HepG2 (cell line): Measurements from ENCODE around the gene CALM1. TPM values are rescaled to one million over a fixed set of nuclear protein-coding genes. Genes with fewer than 3 reads are reported as not detected.

ENCODE experiments used
- ATAC-seq: fragments of 200-7000 bp; cut with Tn5 transposase; 3 replicates; pipeline ENCODE4 v1.9.1; 2020; ENCODE audit warnings: mild to moderate bottlenecking, moderate library complexity
- BruUV-seq: library from RNA; stranded (reverse); fragments of 400-500 nt; replicated peaks from 2 replicates; lab custom pipeline; 2021; lab: Mats Ljungman, UMichigan
- CTCF ChIA-PET: fragments of 300-600 bp; formaldehyde crosslinking; extraction: SDS; loops from one replicate; lab custom pipeline; 2021; ENCODE audit warnings: low total read pairs, inconsistent platforms, low intra/inter-chr PET ratio; lab: Yijun Ruan, JAX
- POLR2A ChIA-PET: fragments of 350-600 bp; sonication (Branson Sonifier 250); formaldehyde crosslinking; loops from one replicate; lab custom pipeline; 2020; ENCODE audit warnings: antibody characterized with exemption, inconsistent platforms; lab: Yijun Ruan, JAX
- DNase-seq: peaks from one replicate; pipeline ENCODE4 v3.0.0-alpha.2; 2015; ENCODE audit warnings: low spot score
- FAIRE-seq: peaks from 3 replicates; lab custom pipeline; 2011; peaks lifted over from hg19 to GRCh38; lab: Jason Lieb, UNC
- H2AFZ ChIP-seq: one replicate; pipeline ENCODE4 v1.6.1; 2011; ENCODE audit warnings: low read length, inconsistent platforms
- H3K27ac ChIP-seq: fragments of 300-600 bp; 3 replicates; pipeline ENCODE4 v1.8.0; 2011; ENCODE audit warnings: mixed run types, mild to moderate bottlenecking, mixed read lengths, low read length, inconsistent platforms; ENCODE audit not compliant: insufficient read depth; ENCODE audit errors: extremely low read length
- H3K27me3 ChIP-seq, 2 experiments: fragments of 200-600 bp in 1 of 2; 2 replicates in 1 of 2; 3 replicates in 1 of 2; pipeline versions ENCODE4 v1.6.0 to v1.8.0; 2011; ENCODE audit warnings: low read length in 2 of 2, mild to moderate bottlenecking in 2 of 2, moderate library complexity in 2 of 2, inconsistent platforms in 1 of 2; ENCODE audit not compliant: insufficient read depth in 2 of 2, control insufficient read depth in 1 of 2
- H3K36me3 ChIP-seq, 2 experiments: fragments of 200-600 bp in 1 of 2; replicated peaks in 1 of 2; 2 replicates in 1 of 2; 3 replicates in 1 of 2; pipeline versions ENCODE4 v1.5.1 to v1.8.0; 2011; ENCODE audit warnings: low read length in 2 of 2, inconsistent platforms in 1 of 2; ENCODE audit not compliant: insufficient read depth in 2 of 2, control insufficient read depth in 1 of 2
- H3K4me1 ChIP-seq: 2 replicates; pipeline ENCODE4 v1.5.1; 2012; ENCODE audit warnings: low read length, inconsistent platforms; ENCODE audit not compliant: insufficient read depth
- H3K4me2 ChIP-seq: 2 replicates; pipeline ENCODE4 v1.6.0; 2011; ENCODE audit warnings: low read depth, low read length, inconsistent platforms
- H3K4me3 ChIP-seq, 3 experiments: fragments of 200-600 bp in 1 of 3; sonication (generic), shearing (Covaris generic) in 1 of 3; replicated peaks in 1 of 3; 2 replicates each; pipeline ENCODE4 v1.5.1; 2011 to 2016; ENCODE audit warnings: low read length in 3 of 3, inconsistent platforms in 2 of 3, low read depth in 2 of 3, mild to moderate bottlenecking in 2 of 3, control low read depth in 1 of 3, mixed read lengths in 1 of 3; ENCODE audit not compliant: insufficient read depth in 1 of 3
- H3K79me2 ChIP-seq: one replicate; pipeline ENCODE4 v1.6.1; 2011; ENCODE audit warnings: low read length, inconsistent platforms; ENCODE audit not compliant: insufficient read depth
- H3K9ac ChIP-seq: 2 replicates; pipeline ENCODE4 v1.6.0; 2011; ENCODE audit warnings: mild to moderate bottlenecking, low read depth, low read length, inconsistent platforms; ENCODE audit not compliant: insufficient read depth
- H3K9me3 ChIP-seq: 2 replicates; pipeline ENCODE4 v1.5.1; 2012; ENCODE audit warnings: mild to moderate bottlenecking, low read length
- H4K20me1 ChIP-seq: 2 replicates; pipeline ENCODE4 v1.6.0; 2011; ENCODE audit warnings: inconsistent platforms, mild to moderate bottlenecking, low read length, moderate library complexity; ENCODE audit not compliant: insufficient read depth
- CHD2 ChIP-seq: IDR thresholded peaks from 2 replicates; pipeline ENCODE4 v1.6.1; 2011; ENCODE audit warnings: low read depth, low read length, improper control_type of control experiment
- HNF4G ChIP-seq, 2 experiments: sonication (generic) in 1 of 2; formaldehyde crosslinking in 1 of 2; IDR thresholded peaks; 2 replicates each; pipeline versions ENCODE4 v1.4.0 to v1.6.1; 2011 to 2020; ENCODE audit warnings: borderline replicate concordance in 2 of 2, low read depth in 2 of 2, mild to moderate bottlenecking in 2 of 2, low read length in 1 of 2, missing genetic modification reagents in 1 of 2, moderate library complexity in 1 of 2
- LCORL ChIP-seq, 2 experiments: fragments of 450-650 bp in 1 of 2; sonication (generic) in 1 of 2; formaldehyde crosslinking in 1 of 2; IDR thresholded peaks; 2 replicates each; pipeline versions ENCODE4 v1.5.0 to v1.6.1; 2017 to 2020; ENCODE audit warnings: antibody characterized with exemption in 1 of 2, missing genetic modification reagents in 1 of 2
- NCOR1 ChIP-seq: fragments of 200-600 bp; sonication (generic); IDR thresholded peaks from 2 replicates; pipeline ENCODE4 v1.7.0; 2017; ENCODE audit warnings: antibody characterized with exemption, low read length, borderline replicate concordance
- WGBS: methylation state at CpG from one replicate; pipeline ENCODE4 v1.1.6; 2017; ENCODE audit warnings: low lambda C conversion rate; 5-methylcytosine and 5-hydroxymethylcytosine counted together
- in situ Hi-C: cut with HindIII; loops from 2 replicates; pipeline ENCODE4 v1.10.0; 2017; ENCODE audit warnings: low pct_unique_long_range_greater_than_20kb; ENCODE audit not compliant: extremely low pct_ligation_motif_present
- intact Hi-C: fragments of 100-400 bp; cut with micrococcal nuclease; formaldehyde crosslinking; loops from one replicate; pipeline ENCODE4 v1.10.0; 2022; ENCODE audit not compliant: unreplicated experiment
- polyA plus RNA-seq, 8 experiments: library from polyadenylated mRNA; depleted of rRNA in 3 of 8; stranded (reverse) in 7 of 8; unstranded in 1 of 8; fragments of >200 nt; fragmentation: Illumina TruSeq in 4 of 8; extraction: Trizol in 4 of 8; gene quantifications; 2 replicates each; pipeline versions ENCODE4 v1.2.1 to v1.2.3, GENCODE V29; 2011 to 2016; ENCODE audit warnings: low read depth in 4 of 8, missing spikeins in 1 of 8, mixed read lengths in 1 of 8; ENCODE audit not compliant: insufficient read depth in 1 of 8
- total RNA-seq, 5 experiments: library from RNA; depleted of rRNA; stranded (reverse); fragments of >200 nt; fragmentation: Illumina TruSeq; extraction: Trizol; gene quantifications; 2 replicates each; pipeline ENCODE4 v1.2.3, GENCODE V29; 2016; ENCODE audit warnings: low read depth in 1 of 5
- TF ChIP-seq, protein P1 (sequence below): sonication (generic); formaldehyde crosslinking; IDR thresholded peaks from 2 replicates; pipeline ENCODE4 v1.4.0; 2020; ENCODE audit warnings: mild to moderate bottlenecking, missing genetic modification reagents, borderline replicate concordance
- TF ChIP-seq, protein P2 (sequence below): sonication (generic); formaldehyde crosslinking; conservative IDR thresholded peaks from 2 replicates; pipeline ENCODE4 v1.4.0; 2020; ENCODE audit warnings: mild to moderate bottlenecking, missing genetic modification reagents, moderate library complexity
- TF ChIP-seq, protein P3 (sequence below): sonication (generic); formaldehyde crosslinking; IDR thresholded peaks from 2 replicates; pipeline ENCODE4 v1.5.0; 2020; ENCODE audit warnings: mild to moderate bottlenecking, missing genetic modification reagents

Gene CALM1
- total and polyA plus RNA-seq, 2 of the 13 experiments (the other 11 are each of a cell fraction or from before 2014, with no cell fraction given), result 110 to 238 TPM

DNA sequence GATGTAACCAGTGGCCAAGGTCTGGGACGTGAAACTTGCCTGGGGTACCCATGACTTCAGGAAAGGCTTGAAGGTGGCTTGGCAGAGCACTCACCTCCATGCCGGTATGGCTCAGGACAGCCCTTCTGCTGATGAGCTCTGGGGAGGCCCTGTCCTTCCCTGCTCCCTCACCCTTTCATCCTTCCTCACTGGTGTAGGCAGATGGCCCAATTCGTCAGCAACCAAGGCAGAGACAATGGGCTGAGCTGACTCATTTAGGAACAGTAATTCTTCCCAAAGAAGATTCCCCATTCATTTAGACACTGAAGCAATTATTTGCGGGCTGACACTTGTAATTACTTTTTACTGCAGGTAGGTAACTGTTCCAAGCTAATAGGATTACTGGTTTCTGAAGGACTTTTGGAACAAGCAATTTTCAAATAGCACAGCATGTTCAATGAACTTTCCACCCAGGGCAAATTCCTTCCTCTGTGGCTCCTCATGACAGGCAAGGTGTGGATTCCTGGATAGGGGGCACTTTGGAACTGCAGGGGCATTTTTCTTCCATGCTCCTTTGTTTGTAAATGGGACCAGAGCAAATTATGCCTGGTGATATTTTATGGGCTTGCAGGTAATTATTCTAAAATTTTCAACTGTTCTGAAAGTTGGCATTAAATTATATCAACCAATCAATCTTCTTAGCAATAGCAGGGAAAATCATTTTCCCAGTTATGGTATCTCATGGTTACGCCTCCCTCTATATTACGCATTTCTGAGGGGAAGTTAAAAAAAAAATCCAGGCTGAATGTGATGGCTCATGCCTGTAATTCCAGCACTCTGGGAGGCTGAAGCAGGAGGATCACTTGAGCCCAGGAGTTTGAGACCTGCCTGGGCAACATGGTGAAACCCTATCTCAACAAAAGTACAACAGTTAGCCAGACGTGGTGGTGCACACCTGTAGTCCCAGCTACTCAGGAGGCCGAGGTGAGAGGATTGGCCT is 41.0 kb upstream of the CALM1 start:
- 26% methylated on average over 8 of the region's 8 CpGs for WGBS
- Histone ChIP-seq H3K9me3 (no peaks in the 10 kb centered on the region), H4K20me1 (no peaks in the 10 kb centered on the region), H3K27me3 (no peaks in the 10 kb centered on the region), H3K79me2 (no peaks in the 10 kb centered on the region), H3K9ac (no peak overlapping the region), H3K36me3 (no peaks in the 10 kb centered on the region), H3K4me3 (no peak overlapping the region), H3K4me2 (0 out of 2 replicates have a peak overlapping the region, but pooled peaks have one; percentile 14), H3K27ac (peak overlapping the region; percentile 8), H3K4me1 (peaks cover 28% of the 10 kb centered on the region), H2AFZ (no peak overlapping the region)
- intact Hi-C loops (no loop called here), in situ Hi-C loops (no loop called here)
- CTCF ChIA-PET, result no interaction called here
- POLR2A ChIA-PET, result no interaction called here
- DNase-seq (peak; percentile 16), ATAC-seq (peak; percentile 73), FAIRE-seq (no peak)
- BruUV-seq, result no TSS peak
- TF ChIP-seq, protein P1, sequence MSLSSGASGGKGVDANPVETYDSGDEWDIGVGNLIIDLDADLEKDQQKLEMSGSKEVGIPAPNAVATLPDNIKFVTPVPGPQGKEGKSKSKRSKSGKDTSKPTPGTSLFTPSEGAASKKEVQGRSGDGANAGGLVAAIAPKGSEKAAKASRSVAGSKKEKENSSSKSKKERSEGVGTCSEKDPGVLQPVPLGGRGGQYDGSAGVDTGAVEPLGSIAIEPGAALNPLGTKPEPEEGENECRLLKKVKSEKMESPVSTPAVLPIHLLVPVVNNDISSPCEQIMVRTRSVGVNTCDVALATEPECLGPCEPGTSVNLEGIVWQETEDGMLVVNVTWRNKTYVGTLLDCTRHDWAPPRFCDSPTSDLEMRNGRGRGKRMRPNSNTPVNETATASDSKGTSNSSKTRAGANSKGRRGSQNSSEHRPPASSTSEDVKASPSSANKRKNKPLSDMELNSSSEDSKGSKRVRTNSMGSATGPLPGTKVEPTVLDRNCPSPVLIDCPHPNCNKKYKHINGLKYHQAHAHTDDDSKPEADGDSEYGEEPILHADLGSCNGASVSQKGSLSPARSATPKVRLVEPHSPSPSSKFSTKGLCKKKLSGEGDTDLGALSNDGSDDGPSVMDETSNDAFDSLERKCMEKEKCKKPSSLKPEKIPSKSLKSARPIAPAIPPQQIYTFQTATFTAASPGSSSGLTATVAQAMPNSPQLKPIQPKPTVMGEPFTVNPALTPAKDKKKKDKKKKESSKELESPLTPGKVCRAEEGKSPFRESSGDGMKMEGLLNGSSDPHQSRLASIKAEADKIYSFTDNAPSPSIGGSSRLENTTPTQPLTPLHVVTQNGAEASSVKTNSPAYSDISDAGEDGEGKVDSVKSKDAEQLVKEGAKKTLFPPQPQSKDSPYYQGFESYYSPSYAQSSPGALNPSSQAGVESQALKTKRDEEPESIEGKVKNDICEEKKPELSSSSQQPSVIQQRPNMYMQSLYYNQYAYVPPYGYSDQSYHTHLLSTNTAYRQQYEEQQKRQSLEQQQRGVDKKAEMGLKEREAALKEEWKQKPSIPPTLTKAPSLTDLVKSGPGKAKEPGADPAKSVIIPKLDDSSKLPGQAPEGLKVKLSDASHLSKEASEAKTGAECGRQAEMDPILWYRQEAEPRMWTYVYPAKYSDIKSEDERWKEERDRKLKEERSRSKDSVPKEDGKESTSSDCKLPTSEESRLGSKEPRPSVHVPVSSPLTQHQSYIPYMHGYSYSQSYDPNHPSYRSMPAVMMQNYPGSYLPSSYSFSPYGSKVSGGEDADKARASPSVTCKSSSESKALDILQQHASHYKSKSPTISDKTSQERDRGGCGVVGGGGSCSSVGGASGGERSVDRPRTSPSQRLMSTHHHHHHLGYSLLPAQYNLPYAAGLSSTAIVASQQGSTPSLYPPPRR, result no peak
- no peak for TF ChIP-seq LCORL (IDR thresholded peaks at IDR 0.05)
- TF ChIP-seq LCORL (CRISPR knock-in tag; IDR thresholded peaks at IDR 0.05), result 0 out of 2 replicates have a peak, but pooled peaks have one; percentile 9
- TF ChIP-seq, protein P2, sequence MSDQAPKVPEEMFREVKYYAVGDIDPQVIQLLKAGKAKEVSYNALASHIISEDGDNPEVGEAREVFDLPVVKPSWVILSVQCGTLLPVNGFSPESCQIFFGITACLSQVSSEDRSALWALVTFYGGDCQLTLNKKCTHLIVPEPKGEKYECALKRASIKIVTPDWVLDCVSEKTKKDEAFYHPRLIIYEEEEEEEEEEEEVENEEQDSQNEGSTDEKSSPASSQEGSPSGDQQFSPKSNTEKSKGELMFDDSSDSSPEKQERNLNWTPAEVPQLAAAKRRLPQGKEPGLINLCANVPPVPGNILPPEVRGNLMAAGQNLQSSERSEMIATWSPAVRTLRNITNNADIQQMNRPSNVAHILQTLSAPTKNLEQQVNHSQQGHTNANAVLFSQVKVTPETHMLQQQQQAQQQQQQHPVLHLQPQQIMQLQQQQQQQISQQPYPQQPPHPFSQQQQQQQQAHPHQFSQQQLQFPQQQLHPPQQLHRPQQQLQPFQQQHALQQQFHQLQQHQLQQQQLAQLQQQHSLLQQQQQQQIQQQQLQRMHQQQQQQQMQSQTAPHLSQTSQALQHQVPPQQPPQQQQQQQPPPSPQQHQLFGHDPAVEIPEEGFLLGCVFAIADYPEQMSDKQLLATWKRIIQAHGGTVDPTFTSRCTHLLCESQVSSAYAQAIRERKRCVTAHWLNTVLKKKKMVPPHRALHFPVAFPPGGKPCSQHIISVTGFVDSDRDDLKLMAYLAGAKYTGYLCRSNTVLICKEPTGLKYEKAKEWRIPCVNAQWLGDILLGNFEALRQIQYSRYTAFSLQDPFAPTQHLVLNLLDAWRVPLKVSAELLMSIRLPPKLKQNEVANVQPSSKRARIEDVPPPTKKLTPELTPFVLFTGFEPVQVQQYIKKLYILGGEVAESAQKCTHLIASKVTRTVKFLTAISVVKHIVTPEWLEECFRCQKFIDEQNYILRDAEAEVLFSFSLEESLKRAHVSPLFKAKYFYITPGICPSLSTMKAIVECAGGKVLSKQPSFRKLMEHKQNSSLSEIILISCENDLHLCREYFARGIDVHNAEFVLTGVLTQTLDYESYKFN (CRISPR knock-in tag), result peak; percentile 50
- no peak for TF ChIP-seq CHD2
- peak; percentile 70 for TF ChIP-seq NCOR1
- TF ChIP-seq HNF4G (IDR thresholded peaks at IDR 0.05; ENCODE audit: borderline replicate concordance, low read depth, low read length), result peak; percentile 49; the same call in 1 of the 2 replicates
- TF ChIP-seq HNF4G (CRISPR knock-in tag; IDR thresholded peaks at IDR 0.05; ENCODE audit: borderline replicate concordance, low read depth), result no peak
- TF ChIP-seq, protein P3, sequence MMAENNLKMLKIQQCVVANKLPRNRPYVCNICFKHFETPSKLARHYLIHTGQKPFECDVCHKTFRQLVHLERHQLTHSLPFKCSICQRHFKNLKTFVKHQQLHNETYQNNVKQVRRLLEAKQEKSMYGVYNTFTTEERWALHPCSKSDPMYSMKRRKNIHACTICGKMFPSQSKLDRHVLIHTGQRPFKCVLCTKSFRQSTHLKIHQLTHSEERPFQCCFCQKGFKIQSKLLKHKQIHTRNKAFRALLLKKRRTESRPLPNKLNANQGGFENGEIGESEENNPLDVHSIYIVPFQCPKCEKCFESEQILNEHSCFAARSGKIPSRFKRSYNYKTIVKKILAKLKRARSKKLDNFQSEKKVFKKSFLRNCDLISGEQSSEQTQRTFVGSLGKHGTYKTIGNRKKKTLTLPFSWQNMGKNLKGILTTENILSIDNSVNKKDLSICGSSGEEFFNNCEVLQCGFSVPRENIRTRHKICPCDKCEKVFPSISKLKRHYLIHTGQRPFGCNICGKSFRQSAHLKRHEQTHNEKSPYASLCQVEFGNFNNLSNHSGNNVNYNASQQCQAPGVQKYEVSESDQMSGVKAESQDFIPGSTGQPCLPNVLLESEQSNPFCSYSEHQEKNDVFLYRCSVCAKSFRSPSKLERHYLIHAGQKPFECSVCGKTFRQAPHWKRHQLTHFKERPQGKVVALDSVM (CRISPR knock-in tag), result 0 out of 2 replicates have a peak, but pooled peaks have one; percentile 44
